Activated naive CD8-positive, alpha-beta T cell (primary cell): ENCODE measurements around the gene KRT34.
A peak's percentile ranks its signal among the peaks of the same experiment; 100 is the strongest.
"Not testable (repeated sequence)": the region's sequence is repeated elsewhere in the genome, so short reads cannot be mapped to it uniquely, and the experiment has no call there.

Source experiments
- H3K27ac Mint-ChIP-seq: one replicate; pipeline ENCODE4 v1.8.0; 2021; ENCODE audit warnings: mixed read lengths
- H3K27me3 Mint-ChIP-seq: one replicate; pipeline ENCODE4 v1.8.0; 2021; ENCODE audit warnings: mixed read lengths
- H3K36me3 Mint-ChIP-seq: one replicate; pipeline ENCODE4 v1.8.0; 2021; ENCODE audit warnings: mixed read lengths
- H3K4me1 Mint-ChIP-seq: one replicate; pipeline ENCODE4 v1.8.0; 2021; ENCODE audit warnings: low read depth, mixed read lengths
- H3K4me3 Mint-ChIP-seq: one replicate; pipeline ENCODE4 v1.8.0; 2021; ENCODE audit warnings: mild to moderate bottlenecking, mixed read lengths
- H3K9me3 Mint-ChIP-seq: one replicate; pipeline ENCODE4 v1.8.0; 2021; ENCODE audit warnings: low read depth, mixed read lengths

The KRT34 gene

DNA sequence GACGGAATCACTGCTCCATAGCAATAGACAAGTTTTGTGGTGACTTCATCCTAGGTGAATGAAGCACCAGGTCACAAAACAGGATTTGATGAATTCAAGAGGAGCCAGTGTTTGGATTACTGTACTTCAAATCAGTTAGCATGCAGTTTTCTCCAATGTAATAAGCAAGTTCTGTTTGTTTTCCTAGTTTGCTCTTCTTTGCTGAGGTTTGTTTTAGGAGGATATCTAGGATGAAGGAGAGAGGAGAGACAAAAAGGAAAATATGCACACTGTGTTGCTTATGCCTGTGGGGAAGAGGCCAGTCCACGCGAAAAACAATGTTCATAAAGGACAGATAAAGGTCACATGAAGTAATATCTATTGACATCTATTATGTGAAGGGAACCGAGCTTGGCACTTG is 33.3 kb upstream of the KRT34 start:
- Mint-ChIP-seq H3K36me3 (no peaks in the 10 kb centered on the region), H3K4me1 (peaks cover 8% of the 10 kb centered on the region), H3K27me3 (no peaks in the 10 kb centered on the region), H3K4me3 (no peak overlapping the region), H3K27ac (no peak overlapping the region), H3K9me3 (no peaks in the 10 kb centered on the region)

DNA sequence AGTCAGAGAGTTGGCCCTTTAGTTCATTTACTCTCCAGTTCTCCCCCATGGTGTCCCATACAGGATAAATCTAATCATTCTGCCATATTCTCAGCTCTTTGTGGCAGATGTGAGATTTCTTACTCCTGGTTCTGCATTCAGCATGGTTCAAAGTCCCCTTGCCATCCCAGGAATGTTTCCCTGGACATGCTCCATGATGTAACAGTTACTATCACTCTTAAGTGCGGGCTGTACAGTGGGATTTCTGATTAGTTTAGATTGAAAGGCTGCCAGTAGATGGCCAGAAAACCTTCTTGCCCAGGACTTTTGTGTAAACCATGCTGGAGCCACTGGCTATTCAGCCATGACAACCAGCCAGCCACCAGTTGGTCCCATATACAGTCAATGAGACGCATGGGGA is 31.9 kb upstream of the KRT34 start:
- Mint-ChIP-seq H3K27me3 (no peaks in the 10 kb centered on the region), H3K27ac (no peak overlapping the region), H3K9me3 (no peaks in the 10 kb centered on the region), H3K4me1 (peaks cover 10% of the 10 kb centered on the region), H3K4me3 (no peak overlapping the region), H3K36me3 (peaks cover 2% of the 10 kb centered on the region)

DNA sequence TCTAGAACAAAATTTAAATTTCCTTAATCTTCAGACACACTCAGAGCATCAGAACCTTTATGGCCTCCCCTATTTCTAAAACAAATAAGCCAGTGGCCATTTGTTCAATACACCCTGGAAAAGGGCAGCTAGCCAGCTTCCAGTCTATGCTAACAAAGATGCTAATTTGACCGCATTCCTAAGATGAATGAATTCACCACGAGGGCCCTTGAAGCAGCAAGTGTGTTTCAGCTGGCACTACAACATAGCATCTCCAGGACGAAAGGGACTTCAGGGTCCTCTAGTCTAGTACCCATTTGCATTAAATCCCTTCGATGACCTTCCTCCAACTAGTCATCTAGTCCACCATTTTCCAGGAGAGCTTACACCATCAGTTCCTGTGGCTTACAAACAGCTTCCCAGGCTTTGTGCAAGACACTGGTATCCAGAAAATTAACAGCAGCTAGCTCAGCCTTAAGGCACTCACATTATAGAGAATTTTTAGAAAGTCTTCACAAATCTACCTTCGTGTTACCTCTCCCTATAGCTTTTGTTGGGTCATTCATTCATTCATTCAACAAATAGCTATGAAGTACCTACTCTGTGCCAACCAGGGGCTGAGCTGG is 31.3 kb upstream of the KRT34 start:
- H3K36me3 Mint-ChIP-seq, result peaks cover 2% of the 10 kb centered on the region
- H3K4me3 Mint-ChIP-seq, result no peak overlapping the region
- no peaks in the 10 kb centered on the region for H3K27me3 Mint-ChIP-seq
- no peak overlapping the region for H3K27ac Mint-ChIP-seq
- no peaks in the 10 kb centered on the region for H3K9me3 Mint-ChIP-seq
- H3K4me1 Mint-ChIP-seq, result peaks cover 15% of the 10 kb centered on the region

- peaks cover 17% of the 10 kb centered on the region for H3K4me1 Mint-ChIP-seq
- peaks cover 2% of the 10 kb centered on the region for H3K36me3 Mint-ChIP-seq
- H3K9me3 Mint-ChIP-seq, result no peaks in the 10 kb centered on the region
- no peaks in the 10 kb centered on the region for H3K27me3 Mint-ChIP-seq
- H3K4me3 Mint-ChIP-seq, result no peak overlapping the region
- no peak overlapping the region for H3K27ac Mint-ChIP-seq
Measured at GRCh38 chr17:41411072-41411840, 29.1 kb upstream of the KRT34 start.

GRCh38 chr17:41407226-41407625 is 25.1 kb upstream of the KRT34 start:
- H3K36me3 Mint-ChIP-seq, result peaks cover 2% of the 10 kb centered on the region
- H3K27ac Mint-ChIP-seq, result no peak overlapping the region
- no peak overlapping the region for H3K4me3 Mint-ChIP-seq
- no peaks in the 10 kb centered on the region for H3K9me3 Mint-ChIP-seq
- peaks cover 47% of the 10 kb centered on the region for H3K4me1 Mint-ChIP-seq
- no peaks in the 10 kb centered on the region for H3K27me3 Mint-ChIP-seq

DNA sequence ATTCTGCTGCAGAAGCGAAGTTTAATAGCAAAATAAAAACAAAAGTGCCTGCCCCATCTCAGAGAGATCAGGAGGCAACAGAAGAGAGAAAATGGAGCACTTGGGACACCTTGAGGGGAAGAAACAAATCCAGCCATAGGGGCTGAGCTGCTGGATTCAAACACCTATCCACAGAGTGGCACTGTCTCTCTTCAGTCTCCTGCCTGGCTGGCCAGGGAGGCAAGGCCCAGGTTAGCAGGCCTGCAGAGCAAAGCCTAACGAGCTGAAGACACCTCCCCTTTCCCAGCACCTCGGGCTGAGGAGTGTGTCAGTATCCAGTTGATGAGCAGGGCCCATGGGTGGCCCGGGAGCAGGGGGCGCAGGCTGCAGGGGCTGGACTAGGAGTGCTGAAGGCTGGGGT is 24.1 kb upstream of the KRT34 start:
- Mint-ChIP-seq H3K27me3 (no peaks in the 10 kb centered on the region), H3K4me1 (peaks cover 50% of the 10 kb centered on the region), H3K4me3 (no peak overlapping the region), H3K36me3 (peaks cover 2% of the 10 kb centered on the region), H3K27ac (no peak overlapping the region), H3K9me3 (no peaks in the 10 kb centered on the region)

DNA sequence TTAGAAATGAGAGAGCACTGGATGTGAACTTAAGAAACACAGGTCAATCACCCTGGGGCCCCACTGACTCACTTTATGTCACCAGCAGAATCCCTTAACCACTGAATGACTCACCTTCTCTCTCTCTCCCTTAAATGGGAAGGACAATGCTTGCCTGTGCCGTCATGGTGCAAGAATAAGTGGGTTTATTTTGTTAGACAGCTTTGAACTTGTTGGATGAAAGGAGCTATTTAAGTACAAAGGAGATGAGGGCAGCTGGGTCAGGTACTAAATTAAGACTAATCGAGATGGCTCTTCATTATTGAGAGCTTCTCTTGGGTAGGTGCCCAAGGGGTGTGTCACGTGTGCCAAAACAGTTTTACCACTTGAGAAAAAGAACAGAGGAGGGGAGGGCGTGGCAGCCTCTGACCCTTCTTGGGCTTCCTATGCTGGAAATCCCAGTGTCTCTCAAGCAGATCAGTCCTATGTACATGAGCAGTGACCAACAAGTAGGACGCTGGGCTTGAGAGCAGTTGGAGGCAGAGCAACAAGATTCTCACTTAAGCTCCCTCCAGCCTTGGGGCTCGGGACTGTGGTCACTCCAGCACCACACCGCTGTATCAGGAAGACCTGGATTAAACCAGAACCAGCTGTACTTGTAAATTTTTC is 22.0 kb upstream of the KRT34 start:
- Mint-ChIP-seq H3K4me1 (peaks cover 49% of the 10 kb centered on the region), H3K36me3 (peaks cover 2% of the 10 kb centered on the region), H3K27ac (peak overlapping the region; percentile 76), H3K4me3 (peak overlapping the region; percentile 63), H3K9me3 (no peaks in the 10 kb centered on the region), H3K27me3 (no peaks in the 10 kb centered on the region)

DNA sequence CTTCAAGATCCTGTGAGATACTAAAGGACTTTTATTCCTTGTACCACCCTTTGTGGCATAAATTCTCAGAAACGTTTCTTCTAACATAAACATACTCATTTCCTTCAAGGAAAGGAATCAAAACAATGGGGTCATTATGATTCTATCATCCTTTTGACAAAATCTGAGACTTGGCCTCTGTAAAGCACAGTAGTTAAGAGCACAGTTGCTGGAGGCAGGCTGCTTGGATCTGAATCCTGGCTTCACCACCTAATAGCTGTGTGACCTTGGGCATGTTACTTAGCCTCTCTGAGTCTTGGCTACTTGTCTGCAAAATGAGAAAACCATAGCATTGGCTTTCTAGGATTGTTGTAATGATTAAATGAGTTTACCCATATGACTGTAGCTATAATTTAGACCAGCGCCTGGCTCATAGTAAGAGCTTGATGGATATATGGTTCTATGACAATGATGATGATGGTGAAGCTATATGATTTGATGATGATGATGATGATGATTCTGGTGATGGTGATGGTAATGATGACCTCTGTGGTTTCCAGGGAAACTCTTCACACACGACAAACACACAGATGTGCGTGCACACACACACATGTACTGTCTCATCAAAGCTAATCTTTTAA is 21.4 kb upstream of the KRT34 start:
- Mint-ChIP-seq H3K4me1 (peaks cover 42% of the 10 kb centered on the region), H3K4me3 (no peak overlapping the region), H3K36me3 (peaks cover 2% of the 10 kb centered on the region), H3K27me3 (no peaks in the 10 kb centered on the region), H3K27ac (peak overlapping the region; percentile 76), H3K9me3 (no peaks in the 10 kb centered on the region)

DNA sequence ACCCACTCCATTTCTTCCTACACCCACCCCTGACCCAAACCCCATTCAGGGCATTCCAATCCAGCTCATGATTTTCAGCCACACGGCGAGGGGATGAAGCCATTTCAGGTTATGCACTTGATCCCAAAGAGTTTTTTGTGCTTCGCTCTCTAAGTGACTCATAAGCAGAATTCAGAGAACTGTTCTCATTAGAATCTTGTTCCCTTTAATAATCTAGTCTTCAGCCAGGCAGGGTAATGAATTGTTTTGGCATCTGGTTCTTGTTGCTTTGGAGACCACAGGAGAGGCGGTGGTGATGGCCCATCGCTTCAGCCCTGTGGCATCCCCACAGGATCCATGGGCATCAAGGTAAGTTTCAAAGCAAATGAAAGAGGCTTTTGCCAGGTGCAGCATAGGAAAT is 20.1 kb upstream of the KRT34 start:
- Mint-ChIP-seq H3K9me3 (no peaks in the 10 kb centered on the region), H3K4me3 (no peak overlapping the region), H3K27me3 (no peaks in the 10 kb centered on the region), H3K27ac (no peak overlapping the region), H3K36me3 (peaks cover 2% of the 10 kb centered on the region), H3K4me1 (peaks cover 40% of the 10 kb centered on the region)

GRCh38 chr17:41396996-41397660 is 15.0 kb upstream of the KRT34 start, which contains the start of gene KRT31:
Gene KRT31, minus strand, starts transcription at chr17:41397608. Its CDS starts 69 bp downstream, at chr17:41397539.
- H3K27me3 Mint-ChIP-seq, result no peaks in the 10 kb centered on the region
- H3K4me3 Mint-ChIP-seq, result no peak within 1 kb of the TSS
- H3K4me1 Mint-ChIP-seq, result peaks cover 12% of the 10 kb centered on the region
- no peaks in the 10 kb centered on the region for H3K9me3 Mint-ChIP-seq
- peaks cover 2% of the 10 kb centered on the region for H3K36me3 Mint-ChIP-seq
- H3K27ac Mint-ChIP-seq, result no peak within 1 kb of the TSS

DNA sequence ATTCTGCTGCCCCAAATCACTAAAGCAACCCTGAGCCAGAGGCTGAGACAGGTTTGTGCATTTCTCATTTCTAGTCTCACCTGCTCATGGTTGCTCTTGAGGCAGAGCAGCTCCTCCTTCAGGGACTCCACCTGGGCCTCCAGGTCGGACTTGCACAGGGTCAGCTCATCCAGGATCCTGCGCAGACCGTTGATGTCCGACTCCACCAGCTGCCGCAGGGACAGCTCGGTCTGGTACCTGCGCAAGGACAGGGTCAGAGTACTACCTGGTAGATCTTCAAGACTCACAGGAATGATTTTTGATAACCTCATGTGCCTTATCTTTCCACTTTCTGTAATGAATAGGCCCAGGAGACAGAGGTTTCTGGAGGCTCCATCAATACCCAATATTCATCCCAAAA is 14.2 kb upstream of the KRT34 start:
- Mint-ChIP-seq H3K4me3 (no peak overlapping the region), H3K9me3 (no peaks in the 10 kb centered on the region), H3K27ac (no peak overlapping the region), H3K36me3 (peaks cover 2% of the 10 kb centered on the region), H3K27me3 (peaks cover 2% of the 10 kb centered on the region), H3K4me1 (peaks cover 10% of the 10 kb centered on the region)

GRCh38 chr17:41395611-41396010 is 13.5 kb upstream of the KRT34 start:
- Mint-ChIP-seq H3K36me3 (peaks cover 2% of the 10 kb centered on the region), H3K4me3 (no peak overlapping the region), H3K4me1 (peaks cover 10% of the 10 kb centered on the region), H3K27me3 (peaks cover 2% of the 10 kb centered on the region), H3K9me3 (no peaks in the 10 kb centered on the region), H3K27ac (no peak overlapping the region)

GRCh38 chr17:41395044-41395443 is 12.9 kb upstream of the KRT34 start:
- not testable (repeated sequence) for H3K27me3 Mint-ChIP-seq, H3K4me3 Mint-ChIP-seq, H3K4me1 Mint-ChIP-seq, H3K27ac Mint-ChIP-seq, H3K9me3 Mint-ChIP-seq, H3K36me3 Mint-ChIP-seq

DNA sequence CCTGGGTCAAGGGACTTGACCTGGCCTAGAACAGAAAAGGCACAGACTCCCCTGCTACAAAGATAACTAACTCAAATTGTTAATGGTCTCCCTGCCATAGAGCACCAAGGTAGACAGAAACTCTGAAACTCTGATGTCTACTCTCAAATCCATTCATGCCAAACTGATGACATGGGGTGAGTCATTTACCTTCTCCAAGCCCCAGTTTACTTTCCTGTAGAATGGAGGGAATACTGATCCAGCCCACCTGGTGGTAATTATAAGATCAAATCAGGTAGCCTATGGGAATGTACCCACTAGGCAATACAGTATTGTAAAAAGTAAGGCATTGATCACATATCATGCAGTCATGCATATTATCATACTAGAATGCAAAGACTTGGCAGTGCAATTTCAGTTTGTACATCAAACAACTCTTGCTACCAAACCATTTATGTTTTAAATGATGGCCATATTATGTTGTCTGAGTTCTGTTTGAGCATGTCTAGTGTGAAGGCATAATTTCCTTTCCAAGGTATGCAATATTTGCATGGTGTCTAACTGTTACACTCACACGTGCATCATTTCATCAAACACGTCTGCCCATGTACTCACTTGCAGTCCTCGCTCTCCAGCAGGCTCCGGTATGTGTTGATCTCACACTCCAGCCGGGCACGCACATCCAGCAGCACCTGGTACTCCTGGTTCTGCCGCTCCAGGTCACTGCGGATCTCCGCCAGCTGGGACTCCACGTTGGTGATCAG is 12.3 kb upstream of the KRT34 start:
- peaks cover 6% of the 10 kb centered on the region for H3K4me1 Mint-ChIP-seq
- H3K27ac Mint-ChIP-seq, result no peak overlapping the region
- peaks cover 2% of the 10 kb centered on the region for H3K27me3 Mint-ChIP-seq
- H3K9me3 Mint-ChIP-seq, result no peaks in the 10 kb centered on the region
- no peak overlapping the region for H3K4me3 Mint-ChIP-seq
- no peaks in the 10 kb centered on the region for H3K36me3 Mint-ChIP-seq
